Esophagus squamous epithelium (tissue), 5 donors: Measurements from ENCODE around the gene GPR146. TPM values are rescaled to one million over a fixed set of nuclear protein-coding genes. Genes with fewer than 3 reads are reported as not detected.
"Not testable (repeated sequence)": the region's sequence is repeated elsewhere in the genome, so short reads cannot be mapped to it uniquely, and the experiment has no call there.

Source experiments
- DNase-seq: peaks from one replicate; lab custom pipeline; 2025; lab: John Stamatoyannopoulos, UW
- H3K27ac ChIP-seq, 4 donors: fragments of 200-600 bp; sonication (generic); one replicate each; pipeline ENCODE4 v1.5.1; 2016 to 2019; ENCODE audit warnings: mild to moderate bottlenecking in 1 of 4
- H3K27me3 ChIP-seq, 4 donors: fragments of 200-600 bp; sonication (generic); 1 replicate in 3 of 4; 2 replicates in 1 of 4; pipeline versions ENCODE4 v1.5.1 to v1.6.0; 2017 to 2021; ENCODE audit warnings: antibody characterized with exemption in 1 of 4
- H3K36me3 ChIP-seq, 3 donors: fragments of 200-600 bp; sonication (generic); one replicate each; pipeline ENCODE4 v1.5.1; 2016 to 2019
- H3K4me1 ChIP-seq, 3 donors: fragments of 200-600 bp; sonication (generic); one replicate each; pipeline ENCODE4 v1.5.1; 2017 to 2019
- H3K4me3 ChIP-seq, 4 donors: fragments of 200-600 bp; sonication (generic); 1 replicate in 3 of 4; 2 replicates in 1 of 4; pipeline ENCODE4 v1.5.1; 2016 to 2019; ENCODE audit warnings: mild to moderate bottlenecking in 2 of 4, moderate library complexity in 1 of 4
- H3K9me3 ChIP-seq, 3 donors: fragments of 200-600 bp; sonication (generic); one replicate each; pipeline ENCODE4 v1.5.1; 2016 to 2019
- CTCF ChIP-seq, 6 experiments: fragments of 450-650 bp in 4 of 6; fragments of 200-600 bp in 2 of 6; sonication (generic) in 2 of 6; IDR thresholded peaks; one replicate each; pipeline ENCODE4 v1.5.1; 2016 to 2019; ENCODE audit warnings: antibody characterized with exemption in 6 of 6, mild to moderate bottlenecking in 4 of 6, moderate library complexity in 4 of 6
- POLR2A ChIP-seq, 4 donors: fragments of 450-650 bp; IDR thresholded peaks; one replicate each; pipeline ENCODE4 v1.6.1; 2017; ENCODE audit warnings: antibody characterized with exemption in 4 of 4, mild to moderate bottlenecking in 4 of 4, moderate library complexity in 3 of 4
- WGBS, 2 donors: methylation state at CpG; one replicate each; pipeline ENCODE4 v1.1.5; 2018; 5-methylcytosine and 5-hydroxymethylcytosine counted together
- intact Hi-C: fragments of 100-400 bp; cut with DNase I; formaldehyde crosslinking; loops from one replicate; pipeline ENCODE4 v1.15.0; 2022
- total RNA-seq, 4 donors: library from RNA; depleted of rRNA; stranded (reverse); fragments of >200 nt; gene quantifications; one replicate each; pipeline ENCODE4 v1.1.0, GENCODE V29; 2016
- donor health status: DM: yes; HTN: yes; CAD: no.

GPR146 gene
- total RNA-seq, 4 donors from 2014 or later = 1.1 to 12.8 (median 3.5) TPM

GRCh38 chr7:1071731-1072254 lies 27.4 kb downstream of the GPR146 start:
- no peak for DNase-seq
- Histone ChIP-seq H3K36me3 (no peaks in the 10 kb centered on the region), H3K4me1 (peaks cover 8 to 24% (median 9%) of the 10 kb centered on the region in 3 donors), H3K9me3 (no peaks in the 10 kb centered on the region), H3K27me3 (no peaks in the 10 kb centered on the region), H3K4me3 (no peak overlapping the region), H3K27ac (no peak overlapping the region)
- WGBS, 2 donors = 95 to 98% methylated on average over 3 to 14 of the region's 19 CpGs
- intact Hi-C loops = no loop called here
- no peak for TF ChIP-seq CTCF (IDR thresholded peaks at IDR 0.05)
- no peak for TF ChIP-seq POLR2A (IDR thresholded peaks at IDR 0.05)

- DNase-seq = no peak
- no peaks in the 10 kb centered on the region for H3K27me3 ChIP-seq
- intact Hi-C loops = no loop called here
- no peak overlapping the region for H3K27ac ChIP-seq
- H3K4me1 ChIP-seq = peaks cover 10 to 32% (median 12%) of the 10 kb centered on the region in 3 donors
- WGBS, 2 donors = 54 to 77% methylated on average over 20 to 27 of the region's 61 CpGs
- no peaks in the 10 kb centered on the region for H3K9me3 ChIP-seq
- peak overlapping the region in 1 of 4 donors; percentile 9 for H3K4me3 ChIP-seq
- TF ChIP-seq POLR2A (IDR thresholded peaks at IDR 0.05) (no peak), CTCF (IDR thresholded peaks at IDR 0.05) (no peak)
- H3K36me3 ChIP-seq = no peaks in the 10 kb centered on the region
These were observed 29.0 kb downstream of the GPR146 start for GRCh38 chr7:1073142-1073977.

GRCh38 chr7:1074018-1074417 lies 29.7 kb downstream of the GPR146 start:
- WGBS, 2 donors = no CpG with 5 or more reads among the region's 43 CpGs
- H3K9me3 ChIP-seq, H3K27me3 ChIP-seq, H3K36me3 ChIP-seq, H3K27ac ChIP-seq, intact Hi-C loops, H3K4me3 ChIP-seq, DNase-seq: not testable (repeated sequence)
- peaks cover 10 to 32% (median 12%) of the 10 kb centered on the region in 3 donors for H3K4me1 ChIP-seq

- Histone ChIP-seq H3K4me1 (peaks cover 10 to 32% (median 12%) of the 10 kb centered on the region in 3 donors), H3K36me3 (no peaks in the 10 kb centered on the region), H3K4me3 (no peak overlapping the region), H3K27ac (peak overlapping the region in 3 of 4 donors; percentile 11 to 66 (median 42)), H3K9me3 (no peaks in the 10 kb centered on the region), H3K27me3 (no peaks in the 10 kb centered on the region)
- intact Hi-C loops = no loop called here
- 87 to 100% methylated on average over 4 to 19 of the region's 30 CpGs for WGBS, 2 donors
- no peak for TF ChIP-seq POLR2A (IDR thresholded peaks at IDR 0.05)
- no peak for TF ChIP-seq CTCF (IDR thresholded peaks at IDR 0.05)
- no peak for DNase-seq
These were observed 30.5 kb downstream of the GPR146 start for GRCh38 chr7:1074593-1075431.

GRCh38 chr7:1076184-1077072 lies 32.1 kb downstream of the GPR146 start:
- 45 to 51% methylated on average over 2 to 6 of the region's 27 CpGs for WGBS, 2 donors
- Histone ChIP-seq H3K27me3 (no peaks in the 10 kb centered on the region), H3K27ac (peak overlapping the region; percentile 0 to 66 (median 49)), H3K4me3 (peak overlapping the region in 1 of 4 donors; percentile 41), H3K36me3 (no peaks in the 10 kb centered on the region), H3K9me3 (no peaks in the 10 kb centered on the region), H3K4me1 (peaks cover 10 to 35% (median 12%) of the 10 kb centered on the region in 3 donors)
- no peak for TF ChIP-seq POLR2A (IDR thresholded peaks at IDR 0.05)
- no peak for TF ChIP-seq CTCF (IDR thresholded peaks at IDR 0.05)
- no peak for DNase-seq
- intact Hi-C loops = no loop called here
